H1 (cell line): ENCODE measurements around the gene SESN1. TPM values are rescaled to one million over a fixed set of nuclear protein-coding genes. Genes with fewer than 3 reads are reported as not detected.

ENCODE experiments used
- CTCF ChIA-PET: fragments of 300-600 bp; sonication (Branson Sonifier 250); formaldehyde crosslinking; loops from one replicate; lab custom pipeline; 2021; ENCODE audit not compliant: partially characterized antibody; lab: Charles Lee
- POLR2A ChIA-PET: fragments of 300-600 bp; sonication (Branson Sonifier 250); formaldehyde crosslinking; loops from one replicate; lab custom pipeline; 2021; ENCODE audit warnings: inconsistent platforms; ENCODE audit not compliant: partially characterized antibody; lab: Charles Lee
- DNase-seq, 2 experiments: peaks; one replicate each; pipeline versions ENCODE4 v3.0.0 to v3.0.0-alpha.2; 2010 to 2022; ENCODE audit warnings: low spot score in 2 of 2, low read depth in 1 of 2, mixed read lengths in 1 of 2
- FAIRE-seq: peaks from 2 replicates; lab custom pipeline; 2011; peaks lifted over from hg19 to GRCh38; lab: Jason Lieb, UNC
- H2AFZ ChIP-seq: 2 replicates; pipeline ENCODE4 v1.8.1; 2012; ENCODE audit warnings: low read length, inconsistent platforms
- H2AK5ac ChIP-seq: 2 replicates; pipeline ENCODE4 v1.6.1; 2013; ENCODE audit warnings: low read depth, low read length
- H2BK120ac ChIP-seq: replicated peaks from 2 replicates; pipeline ENCODE3; 2013; ENCODE audit warnings: low read depth, low read length, inconsistent platforms
- H2BK12ac ChIP-seq: 2 replicates; pipeline ENCODE4 v1.6.1; 2013; ENCODE audit warnings: low read depth, low read length
- H2BK15ac ChIP-seq: 2 replicates; pipeline ENCODE4 v1.6.1; 2013; ENCODE audit warnings: low read length
- H2BK20ac ChIP-seq: 2 replicates; pipeline ENCODE4 v1.6.1; 2013; ENCODE audit warnings: low read length
- H2BK5ac ChIP-seq: 2 replicates; pipeline ENCODE4 v1.6.1; 2013; ENCODE audit warnings: low read depth, low read length
- H3K14ac ChIP-seq: 2 replicates; pipeline ENCODE4 v1.6.1; 2013; ENCODE audit warnings: inconsistent platforms; ENCODE audit not compliant: insufficient read length
- H3K18ac ChIP-seq: 2 replicates; pipeline ENCODE4 v1.6.1; 2013; ENCODE audit warnings: low read length; ENCODE audit errors: extremely low read depth
- H3K23ac ChIP-seq: 2 replicates; pipeline ENCODE4 v1.6.1; 2013; ENCODE audit warnings: inconsistent platforms; ENCODE audit not compliant: insufficient read length
- H3K23me2 ChIP-seq: 2 replicates; pipeline ENCODE4 v1.6.1; 2013; ENCODE audit warnings: low read depth, low read length
- H3K27ac ChIP-seq: 2 replicates; pipeline ENCODE4 v1.6.1; 2011; ENCODE audit warnings: low read depth, low read length, inconsistent platforms
- H3K27me3 ChIP-seq, 4 experiments: replicated peaks in 1 of 4; 1 replicate in 1 of 4; 2 replicates in 3 of 4; pipeline versions ENCODE4 v1.6.1 to v1.8.1; 2011 to 2013; ENCODE audit warnings: low read length in 3 of 4, mild to moderate bottlenecking in 3 of 4, inconsistent platforms in 2 of 4, mixed read lengths in 2 of 4, moderate library complexity in 1 of 4; ENCODE audit not compliant: control insufficient read depth in 3 of 4, insufficient read depth in 3 of 4; ENCODE audit errors: extremely low read depth in 1 of 4
- H3K36me3 ChIP-seq, 4 experiments: 2 replicates each; pipeline versions ENCODE4 v1.6.1 to v1.8.1; 2011 to 2013; ENCODE audit warnings: mild to moderate bottlenecking in 4 of 4, low read length in 3 of 4, moderate library complexity in 2 of 4, control low read depth in 1 of 4, inconsistent platforms in 1 of 4; ENCODE audit not compliant: insufficient read depth in 4 of 4, control insufficient read depth in 2 of 4
- H3K4ac ChIP-seq: replicated peaks from 2 replicates; pipeline ENCODE3; 2013; ENCODE audit warnings: low read length, low read depth, mixed read lengths, inconsistent platforms; ENCODE audit not compliant: insufficient read length
- H3K4me1 ChIP-seq, 4 experiments: replicated peaks in 1 of 4; 1 replicate in 1 of 4; 2 replicates in 3 of 4; pipeline versions ENCODE4 v1.6.1 to v1.8.1; 2011 to 2013; ENCODE audit warnings: low read length in 3 of 4, inconsistent platforms in 2 of 4, mixed read lengths in 1 of 4; ENCODE audit not compliant: insufficient read depth in 4 of 4, control insufficient read depth in 3 of 4
- H3K4me2 ChIP-seq, 2 experiments: 2 replicates each; pipeline versions ENCODE4 v1.6.1 to v1.8.1; 2011 to 2013; ENCODE audit warnings: low read depth in 2 of 2, low read length in 2 of 2, control low read depth in 1 of 2, inconsistent platforms in 1 of 2, mild to moderate bottlenecking in 1 of 2; ENCODE audit not compliant: insufficient read depth in 1 of 2
- H3K4me3 ChIP-seq, 4 experiments: fragments of 200-600, 300-600 bp in 1 of 4; sonication (generic), shearing (Covaris generic), sonication (Bioruptor Twin) in 1 of 4; 2 replicates each; pipeline versions ENCODE4 v1.5.1 to v1.8.1; 2011 to 2016; ENCODE audit warnings: low read length in 4 of 4, low read depth in 3 of 4, control low read depth in 2 of 4, inconsistent platforms in 2 of 4, mild to moderate bottlenecking in 2 of 4, mixed read lengths in 1 of 4, moderate library complexity in 1 of 4; ENCODE audit not compliant: insufficient read depth in 2 of 4; ENCODE audit errors: extremely low read depth in 1 of 4
- H3K56ac ChIP-seq: replicated peaks from 2 replicates; pipeline ENCODE3; 2013; ENCODE audit warnings: low read depth, mild to moderate bottlenecking, mixed read lengths, low read length, inconsistent platforms; ENCODE audit not compliant: insufficient read length
- H3K79me1 ChIP-seq: 2 replicates; pipeline ENCODE4 v1.6.1; 2013; ENCODE audit warnings: low read depth, low read length, control low read depth
- H3K79me2 ChIP-seq, 2 experiments: 2 replicates each; pipeline versions ENCODE4 v1.6.1 to v1.8.1; 2012 to 2013; ENCODE audit warnings: low read length in 2 of 2, mild to moderate bottlenecking in 2 of 2, inconsistent platforms in 1 of 2; ENCODE audit not compliant: insufficient read depth in 2 of 2, control insufficient read depth in 1 of 2
- H3K9ac ChIP-seq, 4 experiments: replicated peaks in 1 of 4; 1 replicate in 1 of 4; 2 replicates in 3 of 4; pipeline versions ENCODE4 v1.6.1 to v1.8.1; 2011 to 2013; ENCODE audit warnings: low read depth in 3 of 4, low read length in 3 of 4, control low read depth in 2 of 4, mild to moderate bottlenecking in 2 of 4, moderate library complexity in 2 of 4, inconsistent platforms in 1 of 4; ENCODE audit errors: extremely low read depth in 1 of 4
- H3K9me3 ChIP-seq, 2 experiments: 2 replicates each; pipeline versions ENCODE4 v1.6.1 to v1.8.1; 2012 to 2013; ENCODE audit warnings: mild to moderate bottlenecking in 2 of 2, moderate library complexity in 2 of 2, control low read depth in 1 of 2, inconsistent platforms in 1 of 2, low read depth in 1 of 2, low read length in 1 of 2, mixed read lengths in 1 of 2; ENCODE audit not compliant: insufficient read depth in 2 of 2
- H4K20me1 ChIP-seq, 2 experiments: replicated peaks in 1 of 2; 2 replicates each; pipeline versions ENCODE3 to v1.8.1; 2011 to 2013; ENCODE audit warnings: inconsistent platforms in 2 of 2, low read length in 2 of 2, mild to moderate bottlenecking in 1 of 2; ENCODE audit not compliant: insufficient read depth in 2 of 2, control insufficient read depth in 1 of 2
- H4K5ac ChIP-seq: 2 replicates; pipeline ENCODE4 v1.6.1; 2013; ENCODE audit warnings: low read length, low read depth, mixed read lengths, inconsistent platforms; ENCODE audit not compliant: insufficient read length
- H4K8ac ChIP-seq: 2 replicates; pipeline ENCODE4 v1.8.0; 2013; ENCODE audit warnings: mild to moderate bottlenecking, moderate library complexity, low read length, inconsistent platforms; ENCODE audit not compliant: insufficient read depth; ENCODE audit errors: extremely low read depth
- H4K91ac ChIP-seq: replicated peaks from 2 replicates; pipeline ENCODE3; 2013; ENCODE audit warnings: low read length, mixed read lengths, inconsistent platforms; ENCODE audit not compliant: insufficient read length
- EGR1 ChIP-seq: IDR thresholded peaks from 2 replicates; pipeline ENCODE4 v1.6.1; 2011; ENCODE audit warnings: low read depth, low read length, borderline replicate concordance
- HDAC2 ChIP-seq, 2 experiments: fragments of 300-600 bp in 1 of 2; sonication (generic) in 1 of 2; IDR thresholded peaks; 2 replicates each; pipeline ENCODE4 v1.6.1; 2011 to 2012; ENCODE audit warnings: low read depth in 2 of 2, low read length in 2 of 2, mild to moderate bottlenecking in 2 of 2, moderate library complexity in 2 of 2, borderline replicate concordance in 1 of 2, inconsistent platforms in 1 of 2
- YY1 ChIP-seq: IDR thresholded peaks from 2 replicates; pipeline ENCODE4 v1.6.1; 2011; ENCODE audit warnings: low read depth, mild to moderate bottlenecking, low read length
- WGBS, 2 experiments: shearing (Covaris generic) in 1 of 2; methylation state at CpG; one replicate each; pipeline versions ENCODE4 v1.1.6 to v1.1.7; 2013 to 2015; ENCODE audit warnings: low lambda C conversion rate in 2 of 2, mixed read lengths in 2 of 2, inconsistent platforms in 1 of 2, low coverage in 1 of 2, missing lambda C conversion rate in 1 of 2; ENCODE audit not compliant: insufficient replicate concordance in 2 of 2, insufficient coverage in 1 of 2, insufficient read length in 1 of 2; ENCODE audit errors: extremely low coverage in 1 of 2, missing lambda C conversion rate in 1 of 2; 5-methylcytosine and 5-hydroxymethylcytosine counted together
- polyA plus RNA-seq, 7 experiments: library from polyadenylated mRNA; depleted of rRNA in 3 of 7; stranded (reverse) in 5 of 7; unstranded in 2 of 7; fragments of >200 nt in 5 of 7; fragments of 200-250 nt in 2 of 7; gene quantifications; 1 replicate in 5 of 7; 2 replicates in 1 of 7; 4 replicates in 1 of 7; pipeline versions ENCODE4 v1.2.1 to v1.2.3, GENCODE V29; 2011 to 2013; ENCODE audit warnings: missing spikeins in 2 of 7, mixed read lengths in 2 of 7
- total RNA-seq: library from RNA; stranded (reverse); fragmentation: NEBNext Ultra II Directional; extraction: Animal tissue kit (Norgen Biotek cat#: 25700); gene quantifications from 2 replicates; pipeline ENCODE4 v1.2.1, GENCODE V29; 2021

Gene SESN1
- total and polyA plus RNA-seq, 2 of the 8 experiments (the other 6 are each of a cell fraction or from before 2014, with no cell fraction given), result 12.8 to 15.6 TPM

GRCh38 chr6:108966855-108967755 is 127.5 kb downstream of the SESN1 start:
- no peak overlapping the region for H3K27ac ChIP-seq
- FAIRE-seq, result no peak
- CTCF ChIA-PET, result interaction anchor here (1.0 to 4.4 kb wide), 12 partner anchors 8 to 106 kb away, joined by 3 to 50 read pairs (median 6); no protein-coding TSS in a partner anchor
- no peak overlapping the region for H4K91ac ChIP-seq
- H3K23me2 ChIP-seq, result no peaks in the 10 kb centered on the region
- H3K56ac ChIP-seq, result no peak overlapping the region
- H3K23ac ChIP-seq, result no peak overlapping the region
- TF ChIP-seq HDAC2 (IDR thresholded peaks at IDR 0.05; ENCODE audit: borderline replicate concordance in 1 of 2, low read depth in 2 of 2, low read length in 2 of 2), result no peak
- peak; percentile 33; the same call in 1 of the 2 replicates for TF ChIP-seq EGR1
- TF ChIP-seq YY1, result no peak
- TF ChIP-seq, all 59 proteins: peak for 1
- H4K20me1 ChIP-seq, result no peaks in the 10 kb centered on the region
- H2BK20ac ChIP-seq, result no peak overlapping the region
- no peak overlapping the region for H3K4me2 ChIP-seq
- peak overlapping the region; percentile 87 for H2AFZ ChIP-seq
- no peak overlapping the region; the same call in 1 of the 2 replicates for H4K8ac ChIP-seq
- H3K4ac ChIP-seq, result no peak overlapping the region
- H3K79me1 ChIP-seq, result no peaks in the 10 kb centered on the region
- H2BK120ac ChIP-seq, result no peak overlapping the region
- H2BK12ac ChIP-seq, result no peak overlapping the region
- H3K79me2 ChIP-seq, result no peaks in the 10 kb centered on the region
- 0 out of 2 replicates have a peak overlapping the region, but pooled peaks have one; percentile 22 for H2BK15ac ChIP-seq
- H2AK5ac ChIP-seq, result no peak overlapping the region
- WGBS, 2 experiments, result 80% methylated on average over 12 of the region's 12 CpGs; no CpG with 5 or more reads in 1 of the 2 experiments
- H3K27me3 ChIP-seq, result no peaks in the 10 kb centered on the region
- H3K9me3 ChIP-seq, result no peaks in the 10 kb centered on the region
- no peak overlapping the region for H4K5ac ChIP-seq
- no peak overlapping the region for H3K14ac ChIP-seq
- POLR2A ChIA-PET, result interaction anchor here (1.2 kb wide), 1 partner anchor 38 kb away, joined by 3 read pairs; no protein-coding TSS in a partner anchor
- no peaks in the 10 kb centered on the region for H3K36me3 ChIP-seq
- H3K18ac ChIP-seq, result no peak overlapping the region
- peaks cover 0 to 8% (median 6%) of the 10 kb centered on the region in 4 experiments; a peak in 6 of 7 replicates for H3K4me1 ChIP-seq
- no peak overlapping the region for H3K4me3 ChIP-seq
- no peak overlapping the region for H3K9ac ChIP-seq
- H2BK5ac ChIP-seq, result no peak overlapping the region
- no peak for DNase-seq
